Measurements from ENCODE around the gene INPP5A.

GRCh38 chr10:132745971-132746370, 208.4 kb downstream of the INPP5A start:
- TF ChIP-seq CTCF (IDR thresholded peaks at IDR 0.05; ENCODE audit: low read depth, low read length, poor library complexity, severe bottlenecking): no peak
- no peak for TF ChIP-seq EZH2phosphoT487 (IDR thresholded peaks at IDR 0.05; ENCODE audit: borderline replicate concordance, low read length)

Measured in DOHH2 (cell line).